ENCODE measurements around the gene ENTPD1. TPM values are rescaled to one million over a fixed set of nuclear protein-coding genes. Genes with fewer than 3 reads are reported as not detected.

ENTPD1 gene
- total and polyA plus RNA-seq, 3 experiments from 2014 or later, result 3.3 to 7.1 (median 6.7) TPM

DNA sequence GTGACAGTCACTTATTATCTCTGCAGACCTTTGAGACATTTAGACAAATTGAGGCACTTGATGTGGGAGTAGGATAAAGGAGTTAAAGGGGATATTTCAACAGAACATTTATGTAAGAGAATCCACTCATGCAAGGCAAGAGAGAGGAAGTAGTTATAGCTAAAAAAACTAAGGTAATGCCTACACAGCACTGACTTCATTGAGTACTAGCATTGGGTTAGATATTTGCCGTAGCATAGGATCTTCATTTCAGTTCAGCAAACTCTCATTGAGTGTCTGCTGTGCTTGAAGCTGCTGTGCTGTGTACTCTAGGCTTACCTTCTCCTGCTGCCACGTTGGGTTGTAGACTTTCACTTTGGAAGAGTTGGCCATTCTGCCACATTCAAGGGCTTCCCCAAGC, 10.5 kb upstream of the ENTPD1 start:
- Mint-ChIP-seq H3K36me3 (no peaks in the 10 kb centered on the region), H3K27me3 (peaks cover 4 to 21% of the 10 kb centered on the region in 2 donors), H3K4me3 (no peak overlapping the region), H3K4me1 (peaks cover 0 to 7% (median 0%) of the 10 kb centered on the region in 3 donors), H3K9me3 (peaks cover 0 to 2% (median 0%) of the 10 kb centered on the region in 5 donors), H3K27ac (no peak overlapping the region)
- H3K9me3 ChIP-seq (ENCODE audit: low read length), result no peaks in the 10 kb centered on the region
- DNase-seq, result no peak
- no peak overlapping the region for H3K27ac ChIP-seq (ENCODE audit: low read depth, low read length)
- no peaks in the 10 kb centered on the region for H3K36me3 ChIP-seq (ENCODE audit: insufficient read depth, low read length)
- no peaks in the 10 kb centered on the region for H3K4me1 ChIP-seq (ENCODE audit: insufficient read depth, low read length)
- H3K27me3 ChIP-seq (ENCODE audit: insufficient read depth, low read length, poor library complexity, severe bottlenecking), result no peaks in the 10 kb centered on the region
- CTCF ChIA-PET, result no interaction called here
- POLR2A ChIA-PET, result no interaction called here
- H3K4me3 ChIP-seq (ENCODE audit: low read length), result no peak overlapping the region

DNA sequence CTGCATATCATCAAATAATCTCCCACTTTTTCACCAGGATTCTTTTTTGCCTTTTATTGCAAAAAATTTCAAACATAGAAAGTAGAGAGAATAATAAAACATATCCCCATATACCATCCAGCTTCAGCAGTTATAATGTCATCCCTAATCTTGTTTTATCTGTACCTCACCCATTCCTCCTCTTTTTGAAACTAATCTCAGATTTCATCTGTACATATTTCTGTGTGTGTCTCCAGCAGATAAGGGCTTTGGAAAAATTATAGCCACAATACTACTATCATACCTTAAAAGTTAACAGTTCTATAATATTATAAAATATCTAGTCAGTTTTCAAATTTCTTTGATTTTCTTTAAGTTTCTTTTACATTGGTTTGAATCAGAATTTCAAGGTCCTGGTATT, 7.6 kb upstream of the ENTPD1 start:
- POLR2A ChIA-PET, result no interaction called here
- Histone ChIP-seq H3K36me3 (ENCODE audit: insufficient read depth, low read length) (no peaks in the 10 kb centered on the region), H3K4me1 (ENCODE audit: insufficient read depth, low read length) (no peaks in the 10 kb centered on the region), H3K27ac (ENCODE audit: low read depth, low read length) (no peak overlapping the region), H3K27me3 (ENCODE audit: insufficient read depth, low read length, poor library complexity, severe bottlenecking) (no peaks in the 10 kb centered on the region), H3K4me3 (ENCODE audit: low read length) (no peak overlapping the region), H3K9me3 (ENCODE audit: low read length) (no peaks in the 10 kb centered on the region)
- Mint-ChIP-seq H3K4me1 (no peaks in the 10 kb centered on the region), H3K9me3 (peaks cover 0 to 2% (median 0%) of the 10 kb centered on the region in 5 donors), H3K27me3 (peaks cover 2 to 29% of the 10 kb centered on the region in 2 donors), H3K4me3 (no peak overlapping the region), H3K36me3 (no peaks in the 10 kb centered on the region), H3K27ac (no peak overlapping the region)
- CTCF ChIA-PET, result no interaction called here
- DNase-seq, result no peak

GRCh38 chr10:95755511-95756004, 405 bp upstream of the ENTPD1 start:
- Histone ChIP-seq H3K4me3 (ENCODE audit: low read length) (no peak overlapping the region), H3K9me3 (ENCODE audit: low read length) (no peaks in the 10 kb centered on the region), H3K27me3 (ENCODE audit: insufficient read depth, low read length, poor library complexity, severe bottlenecking) (no peaks in the 10 kb centered on the region), H3K4me1 (ENCODE audit: insufficient read depth, low read length) (no peaks in the 10 kb centered on the region), H3K27ac (ENCODE audit: low read depth, low read length) (no peak overlapping the region), H3K36me3 (ENCODE audit: insufficient read depth, low read length) (no peaks in the 10 kb centered on the region)
- peak overlapping the region; percentile 17 to 86 (median 65) for H3K4me3 Mint-ChIP-seq
- ChIA-PET POLR2A (interaction anchor here (0.5 to 0.6 kb wide), 2 partner anchors 38 to 67 kb away, joined by 3 to 8 read pairs; no protein-coding TSS in a partner anchor), CTCF (interaction anchor here (2.7 kb wide), 1 partner anchor 61 kb away, joined by 7 read pairs; the partner anchor contains the start of gene TCTN3)
- H3K27ac Mint-ChIP-seq, result peak overlapping the region in 5 of 8 donors; percentile 48 to 82 (median 67)
- H3K27me3 Mint-ChIP-seq, result peaks cover 6 to 23% of the 10 kb centered on the region in 2 donors
- H3K36me3 Mint-ChIP-seq, result no peaks in the 10 kb centered on the region
- peaks cover 19 to 32% (median 28%) of the 10 kb centered on the region in 3 donors for H3K4me1 Mint-ChIP-seq
- H3K9me3 Mint-ChIP-seq, result no peaks in the 10 kb centered on the region
- no peak for DNase-seq

- H3K4me3 ChIP-seq (ENCODE audit: low read length), result no peak overlapping the region
Observed at GRCh38 chr10:95756809-95757684, 1.1 kb downstream of the ENTPD1 start.

DNA sequence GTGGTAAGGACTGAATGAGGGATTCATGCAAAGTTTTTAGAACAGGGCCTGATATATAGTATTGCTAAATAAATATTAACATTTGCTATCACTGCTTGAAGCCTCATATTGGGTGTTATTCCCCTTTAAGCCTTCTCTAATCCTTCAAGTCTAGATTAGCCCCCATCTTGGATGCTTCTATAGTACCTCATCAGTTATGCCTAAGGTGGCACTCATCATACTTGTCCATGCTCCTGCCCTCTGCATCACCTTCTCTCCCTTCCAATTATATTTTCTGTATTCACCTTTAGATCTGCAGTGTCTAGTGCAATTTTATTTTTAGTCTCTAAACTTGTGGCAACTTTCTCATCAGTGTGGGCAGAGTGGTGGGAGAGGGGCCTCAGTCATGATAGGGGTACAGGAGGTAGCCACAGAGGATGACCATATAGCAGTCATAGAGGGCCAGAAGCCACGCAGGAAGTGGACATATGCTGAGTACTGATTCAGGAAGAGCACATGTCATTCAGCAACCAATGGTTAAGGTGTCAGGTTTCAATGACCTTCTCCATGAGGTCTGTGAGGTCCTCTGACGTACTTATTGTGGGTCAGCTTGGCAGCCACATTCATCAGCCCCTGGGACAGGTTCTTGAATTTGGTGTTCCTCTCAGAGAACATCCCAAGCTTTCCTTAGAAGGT, 2.5 kb downstream of the ENTPD1 start:
- Mint-ChIP-seq H3K36me3 (no peaks in the 10 kb centered on the region), H3K4me1 (peaks cover 23 to 41% (median 39%) of the 10 kb centered on the region in 3 donors), H3K9me3 (no peaks in the 10 kb centered on the region), H3K4me3 (peak overlapping the region in 1 of 7 donors; percentile 38), H3K27ac (peak overlapping the region in 4 of 8 donors; percentile 24 to 64 (median 54)), H3K27me3 (peaks cover 4 to 13% of the 10 kb centered on the region in 2 donors)
- no peaks in the 10 kb centered on the region for H3K9me3 ChIP-seq (ENCODE audit: low read length)
- H3K27me3 ChIP-seq (ENCODE audit: insufficient read depth, low read length, poor library complexity, severe bottlenecking), result no peaks in the 10 kb centered on the region
- H3K36me3 ChIP-seq (ENCODE audit: insufficient read depth, low read length), result no peaks in the 10 kb centered on the region
- no peak overlapping the region for H3K4me3 ChIP-seq (ENCODE audit: low read length)
- ChIA-PET POLR2A (no interaction called here), CTCF (interaction anchor here (0.6 to 1.5 kb wide), 3 partner anchors 64 to 119 kb away, joined by 3 to 4 read pairs (median 3); partner anchors contain the start of gene TCTN3)
- peaks cover 7% of the 10 kb centered on the region for H3K4me1 ChIP-seq (ENCODE audit: insufficient read depth, low read length)
- no peak for DNase-seq
- H3K27ac ChIP-seq (ENCODE audit: low read depth, low read length), result no peak overlapping the region

More at GRCh38 chr10:95756809-95757684, 1.1 kb downstream of the ENTPD1 start:
- Histone ChIP-seq H3K4me1 (ENCODE audit: insufficient read depth, low read length) (peaks cover 7% of the 10 kb centered on the region), H3K9me3 (ENCODE audit: low read length) (no peaks in the 10 kb centered on the region), H3K27me3 (ENCODE audit: insufficient read depth, low read length, poor library complexity, severe bottlenecking) (no peaks in the 10 kb centered on the region), H3K36me3 (ENCODE audit: insufficient read depth, low read length) (no peaks in the 10 kb centered on the region), H3K27ac (ENCODE audit: low read depth, low read length) (no peak overlapping the region)
- H3K4me1 Mint-ChIP-seq, result peaks cover 23 to 37% (median 34%) of the 10 kb centered on the region in 3 donors
- peak overlapping the region in 4 of 8 donors; percentile 22 to 80 (median 53) for H3K27ac Mint-ChIP-seq
- no peak for DNase-seq
- POLR2A ChIA-PET, result no interaction called here
- peak overlapping the region in 5 of 7 donors; percentile 57 to 86 (median 65) for H3K4me3 Mint-ChIP-seq
- H3K9me3 Mint-ChIP-seq, result no peaks in the 10 kb centered on the region
- CTCF ChIA-PET, result interaction anchor here (2.7 kb wide), 1 partner anchor 63 kb away, joined by 7 read pairs; the partner anchor contains the start of gene TCTN3
- no peaks in the 10 kb centered on the region for H3K36me3 Mint-ChIP-seq
- peaks cover 4 to 14% of the 10 kb centered on the region in 2 donors for H3K27me3 Mint-ChIP-seq

DNA sequence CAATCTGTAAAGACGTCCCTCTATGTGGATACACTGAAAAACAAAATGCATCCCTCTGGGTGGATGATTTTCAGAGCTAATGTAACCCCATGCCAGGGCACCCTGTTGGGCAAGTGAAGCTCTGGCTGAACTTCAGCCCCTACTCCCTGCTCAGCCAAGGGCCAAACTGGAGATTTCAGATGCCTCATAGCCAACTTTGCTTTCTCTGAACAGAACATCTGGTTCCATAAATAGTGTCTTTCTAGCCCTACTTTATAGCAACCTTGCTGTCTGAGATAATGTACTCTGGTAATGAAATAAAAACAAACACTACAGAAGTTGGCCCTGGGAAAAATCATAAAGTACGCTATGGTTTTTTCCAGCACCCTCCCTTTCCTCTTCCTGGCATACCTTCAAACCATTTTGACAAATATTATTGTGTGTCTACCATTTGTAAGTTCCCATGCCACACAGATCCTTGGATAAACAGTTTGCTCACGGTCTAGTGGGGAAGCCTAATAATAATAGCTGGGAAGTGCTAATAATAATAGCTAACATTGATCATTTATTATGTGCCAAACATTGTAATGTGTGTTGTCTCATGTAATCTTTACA, 3.4 kb downstream of the ENTPD1 start:
- Histone ChIP-seq H3K9me3 (ENCODE audit: low read length) (no peaks in the 10 kb centered on the region), H3K4me1 (ENCODE audit: insufficient read depth, low read length) (peaks cover 7% of the 10 kb centered on the region), H3K27me3 (ENCODE audit: insufficient read depth, low read length, poor library complexity, severe bottlenecking) (no peaks in the 10 kb centered on the region), H3K4me3 (ENCODE audit: low read length) (no peak overlapping the region), H3K36me3 (ENCODE audit: insufficient read depth, low read length) (no peaks in the 10 kb centered on the region), H3K27ac (ENCODE audit: low read depth, low read length) (no peak overlapping the region)
- H3K4me1 Mint-ChIP-seq, result peaks cover 23 to 41% (median 39%) of the 10 kb centered on the region in 3 donors
- POLR2A ChIA-PET, result no interaction called here
- no peaks in the 10 kb centered on the region for H3K36me3 Mint-ChIP-seq
- H3K4me3 Mint-ChIP-seq, result no peak overlapping the region
- H3K27ac Mint-ChIP-seq, result peak overlapping the region in 2 of 8 donors; percentile 15 to 73
- H3K27me3 Mint-ChIP-seq, result peaks cover 4 to 11% of the 10 kb centered on the region in 2 donors
- no peaks in the 10 kb centered on the region for H3K9me3 Mint-ChIP-seq
- CTCF ChIA-PET, result interaction anchor here (1.4 to 1.5 kb wide), 2 partner anchors 65 to 82 kb away, joined by 3 to 4 read pairs; partner anchors contain the start of gene TCTN3
- DNase-seq, result no peak

- Mint-ChIP-seq H3K36me3 (no peaks in the 10 kb centered on the region), H3K4me3 (peak overlapping the region in 1 of 7 donors; percentile 0), H3K27me3 (peaks cover 0 to 4% of the 10 kb centered on the region in 2 donors), H3K9me3 (no peaks in the 10 kb centered on the region), H3K4me1 (peaks cover 10 to 22% (median 21%) of the 10 kb centered on the region in 3 donors), H3K27ac (peak overlapping the region in 3 of 8 donors; percentile 20 to 48 (median 45))
- ChIA-PET CTCF (no interaction called here), POLR2A (no interaction called here)
- no peaks in the 10 kb centered on the region for H3K27me3 ChIP-seq (ENCODE audit: insufficient read depth, low read length, poor library complexity, severe bottlenecking)
- H3K9me3 ChIP-seq (ENCODE audit: low read length), result no peaks in the 10 kb centered on the region
- H3K36me3 ChIP-seq (ENCODE audit: insufficient read depth, low read length), result no peaks in the 10 kb centered on the region
- H3K27ac ChIP-seq (ENCODE audit: low read depth, low read length), result no peak overlapping the region
- H3K4me1 ChIP-seq (ENCODE audit: insufficient read depth, low read length), result peaks cover 7% of the 10 kb centered on the region
- peak in 1 of 5 donors; percentile 5 for DNase-seq
- no peak overlapping the region for H3K4me3 ChIP-seq (ENCODE audit: low read length)
Observed at GRCh38 chr10:95761939-95762492, 6.1 kb downstream of the ENTPD1 start.

Measured in CD8-positive, alpha-beta memory T cell (primary cell).